Activated CD8-positive, alpha-beta memory T cell treated with anti-CD3 and anti-CD28 coated beads, Interleukin-2, amount 10 ng/mL, durations not matched to agents 7 days and 5 days (primary cell): ENCODE measurements around the gene CDKAL1. TPM values are rescaled to one million over a fixed set of nuclear protein-coding genes. Genes with fewer than 3 reads are reported as not detected.
"Not testable (repeated sequence)": the region's sequence is repeated elsewhere in the genome, so short reads cannot be mapped to it uniquely, and the experiment has no call there.

Source experiments
- ATAC-seq: fragments of 150-1000 bp; cut with Tn5 transposase; one replicate; pipeline ENCODE4 v1.10.0; 2021; ENCODE audit warnings: moderate library complexity
- CTCF ChIA-PET: fragments of 350-600 bp; sonication (Branson Sonifier 250); formaldehyde crosslinking; loops from one replicate; lab custom pipeline; 2021; ENCODE audit warnings: antibody characterized with exemption; lab: Charles Lee
- DNase-seq: peaks from one replicate; pipeline ENCODE4 v3.0.0-alpha.2; 2020
- H3K27ac Mint-ChIP-seq: one replicate; pipeline ENCODE4 v1.8.0; 2021; ENCODE audit warnings: mild to moderate bottlenecking, mixed read lengths
- H3K27me3 Mint-ChIP-seq: one replicate; pipeline ENCODE4 v1.8.0; 2021; ENCODE audit warnings: mixed read lengths
- H3K36me3 Mint-ChIP-seq: one replicate; pipeline ENCODE4 v1.8.0; 2021; ENCODE audit warnings: mild to moderate bottlenecking, mixed read lengths
- H3K4me1 Mint-ChIP-seq: one replicate; pipeline ENCODE4 v1.8.0; 2021; ENCODE audit warnings: mixed read lengths
- H3K4me3 Mint-ChIP-seq: one replicate; pipeline ENCODE4 v1.8.0; 2021; ENCODE audit warnings: mild to moderate bottlenecking, moderate library complexity, mixed read lengths
- H3K9me3 Mint-ChIP-seq: one replicate; pipeline ENCODE4 v1.8.0; 2022; ENCODE audit warnings: low read depth, mixed read lengths
- total RNA-seq, 2 experiments: library from RNA; stranded (reverse); gene quantifications; one replicate each; pipeline ENCODE4 v1.2.3, GENCODE V29; 2021

The CDKAL1 gene
- total RNA-seq, 2 experiments from 2014 or later, result 27.9 to 30.0 TPM

- Mint-ChIP-seq H3K36me3 (peaks cover 10% of the 10 kb centered on the region), H3K9me3 (no peaks in the 10 kb centered on the region), H3K27me3 (no peaks in the 10 kb centered on the region), H3K27ac (no peak overlapping the region), H3K4me1 (no peaks in the 10 kb centered on the region), H3K4me3 (no peak overlapping the region)
- DNase-seq (no peak), ATAC-seq (no peak)
- CTCF ChIA-PET, result no interaction called here
Observed at GRCh38 chr6:21087188-21087587, 552.9 kb downstream of the CDKAL1 start.

- CTCF ChIA-PET, result no interaction called here
- H3K4me1 Mint-ChIP-seq, result no peaks in the 10 kb centered on the region
Observed at GRCh38 chr6:21091411-21091810, 557.2 kb downstream of the CDKAL1 start.

GRCh38 chr6:21092231-21092772 is 558.0 kb downstream of the CDKAL1 start:
- H3K4me3 Mint-ChIP-seq, H3K27me3 Mint-ChIP-seq, H3K36me3 Mint-ChIP-seq, H3K9me3 Mint-ChIP-seq, CTCF ChIA-PET, H3K4me1 Mint-ChIP-seq, ATAC-seq, DNase-seq, H3K27ac Mint-ChIP-seq: not testable (repeated sequence)

More at GRCh38 chr6:21091411-21091810, 557.2 kb downstream of the CDKAL1 start:
- DNase-seq, result no peak
- ATAC-seq, result no peak
- Mint-ChIP-seq H3K27me3 (no peaks in the 10 kb centered on the region), H3K36me3 (peaks cover 5% of the 10 kb centered on the region), H3K9me3 (no peaks in the 10 kb centered on the region), H3K4me3 (no peak overlapping the region), H3K27ac (no peak overlapping the region)

- no peak for ATAC-seq
- Mint-ChIP-seq H3K27ac (no peak overlapping the region), H3K36me3 (peaks cover 8% of the 10 kb centered on the region), H3K4me3 (no peak overlapping the region), H3K27me3 (no peaks in the 10 kb centered on the region), H3K9me3 (no peaks in the 10 kb centered on the region), H3K4me1 (peaks cover 9% of the 10 kb centered on the region)
- DNase-seq, result no peak
- CTCF ChIA-PET, result no interaction called here
Observed at GRCh38 chr6:21095462-21095861, 561.2 kb downstream of the CDKAL1 start.

- Mint-ChIP-seq H3K9me3 (no peaks in the 10 kb centered on the region), H3K4me1 (peaks cover 17% of the 10 kb centered on the region), H3K4me3 (no peak overlapping the region), H3K27me3 (no peaks in the 10 kb centered on the region), H3K36me3 (peaks cover 6% of the 10 kb centered on the region), H3K27ac (no peak overlapping the region)
- ATAC-seq (no peak), DNase-seq (no peak)
- CTCF ChIA-PET, result interaction anchor here (0.5 kb wide), 1 partner anchor 259 kb away, joined by 4 read pairs; no protein-coding TSS in a partner anchor
Observed at GRCh38 chr6:21098134-21098533, 563.9 kb downstream of the CDKAL1 start.

- CTCF ChIA-PET, result no interaction called here
- no peaks in the 10 kb centered on the region for H3K27me3 Mint-ChIP-seq
- ATAC-seq, result no peak
- no peak overlapping the region for H3K27ac Mint-ChIP-seq
- H3K4me3 Mint-ChIP-seq, result no peak overlapping the region
- no peaks in the 10 kb centered on the region for H3K9me3 Mint-ChIP-seq
- peaks cover 17% of the 10 kb centered on the region for H3K4me1 Mint-ChIP-seq
- no peak for DNase-seq
- H3K36me3 Mint-ChIP-seq, result peaks cover 3% of the 10 kb centered on the region
Observed at GRCh38 chr6:21098744-21099143, 564.5 kb downstream of the CDKAL1 start.

GRCh38 chr6:21099338-21100314 is 565.4 kb downstream of the CDKAL1 start:
- peaks cover 3% of the 10 kb centered on the region for H3K36me3 Mint-ChIP-seq
- no peak overlapping the region for H3K4me3 Mint-ChIP-seq
- CTCF ChIA-PET, result no interaction called here
- no peaks in the 10 kb centered on the region for H3K9me3 Mint-ChIP-seq
- peaks cover 17% of the 10 kb centered on the region for H3K4me1 Mint-ChIP-seq
- H3K27ac Mint-ChIP-seq, result no peak overlapping the region
- ATAC-seq (no peak), DNase-seq (no peak)
- H3K27me3 Mint-ChIP-seq, result no peaks in the 10 kb centered on the region

GRCh38 chr6:21100991-21101390 is 566.7 kb downstream of the CDKAL1 start:
- H3K27me3 Mint-ChIP-seq, result no peaks in the 10 kb centered on the region
- peaks cover 17% of the 10 kb centered on the region for H3K4me1 Mint-ChIP-seq
- ATAC-seq (no peak), DNase-seq (no peak)
- H3K4me3 Mint-ChIP-seq, result no peak overlapping the region
- no peak overlapping the region for H3K27ac Mint-ChIP-seq
- CTCF ChIA-PET, result no interaction called here
- no peaks in the 10 kb centered on the region for H3K9me3 Mint-ChIP-seq
- H3K36me3 Mint-ChIP-seq, result peaks cover 3% of the 10 kb centered on the region

GRCh38 chr6:21101694-21102093 is 567.4 kb downstream of the CDKAL1 start:
- H3K27ac Mint-ChIP-seq, result no peak overlapping the region
- CTCF ChIA-PET, result no interaction called here

GRCh38 chr6:21102201-21102600 is 567.9 kb downstream of the CDKAL1 start:
- Mint-ChIP-seq H3K27me3 (no peaks in the 10 kb centered on the region), H3K27ac (no peak overlapping the region), H3K36me3 (peaks cover 6% of the 10 kb centered on the region), H3K9me3 (no peaks in the 10 kb centered on the region), H3K4me3 (no peak overlapping the region), H3K4me1 (peaks cover 19% of the 10 kb centered on the region)
- no peak for ATAC-seq
- CTCF ChIA-PET, result no interaction called here
- no peak for DNase-seq

More at GRCh38 chr6:21101694-21102093, 567.4 kb downstream of the CDKAL1 start:
- Mint-ChIP-seq H3K9me3 (no peaks in the 10 kb centered on the region), H3K4me3 (no peak overlapping the region), H3K27me3 (no peaks in the 10 kb centered on the region), H3K36me3 (peaks cover 6% of the 10 kb centered on the region), H3K4me1 (peaks cover 19% of the 10 kb centered on the region)
- DNase-seq (no peak), ATAC-seq (no peak)

GRCh38 chr6:21102624-21103023 is 568.4 kb downstream of the CDKAL1 start:
- peaks cover 19% of the 10 kb centered on the region for H3K4me1 Mint-ChIP-seq
- DNase-seq (no peak), ATAC-seq (no peak)
- H3K27me3 Mint-ChIP-seq, result no peaks in the 10 kb centered on the region
- no peaks in the 10 kb centered on the region for H3K9me3 Mint-ChIP-seq
- H3K36me3 Mint-ChIP-seq, result peaks cover 6% of the 10 kb centered on the region
- H3K27ac Mint-ChIP-seq, result no peak overlapping the region
- CTCF ChIA-PET, result no interaction called here
- H3K4me3 Mint-ChIP-seq, result no peak overlapping the region

GRCh38 chr6:21103626-21104224 is 569.5 kb downstream of the CDKAL1 start:
- CTCF ChIA-PET, result no interaction called here
- Mint-ChIP-seq H3K36me3 (peaks cover 4% of the 10 kb centered on the region), H3K9me3 (no peaks in the 10 kb centered on the region), H3K4me3 (no peak overlapping the region), H3K27ac (no peak overlapping the region), H3K4me1 (peaks cover 21% of the 10 kb centered on the region), H3K27me3 (no peaks in the 10 kb centered on the region)
- DNase-seq, result no peak
- no peak for ATAC-seq

- Mint-ChIP-seq H3K36me3 (peaks cover 4% of the 10 kb centered on the region), H3K27ac (no peak overlapping the region), H3K9me3 (no peaks in the 10 kb centered on the region), H3K27me3 (no peaks in the 10 kb centered on the region), H3K4me1 (peaks cover 20% of the 10 kb centered on the region), H3K4me3 (no peak overlapping the region)
- no peak for ATAC-seq
- DNase-seq, result no peak
- CTCF ChIA-PET, result no interaction called here
Observed at GRCh38 chr6:21104288-21104687, 570.0 kb downstream of the CDKAL1 start.
